NCI-H2029 treated with DMSO at 0.1 percent for 48 hours (cell line): ENCODE data around the gene THSD7A.

Source experiments
- DNase-seq: peaks from one replicate; lab custom pipeline; 2025; lab: John Stamatoyannopoulos, UW

Gene THSD7A

GRCh38 chr7:11751807-11752389, 80.1 kb downstream of the THSD7A start:
- DNase-seq = no peak

GRCh38 chr7:11751315-11751714, 80.7 kb downstream of the THSD7A start:
- no peak for DNase-seq

GRCh38 chr7:11750191-11750590, 81.8 kb downstream of the THSD7A start:
- DNase-seq = no peak

GRCh38 chr7:11749629-11750028, 82.4 kb downstream of the THSD7A start:
- DNase-seq = no peak

GRCh38 chr7:11748884-11749283, 83.1 kb downstream of the THSD7A start:
- DNase-seq = no peak

- no peak for DNase-seq
Measured at GRCh38 chr7:11747715-11748485, 84.1 kb downstream of the THSD7A start.

GRCh38 chr7:11746591-11746990, 85.4 kb downstream of the THSD7A start:
- DNase-seq = no peak

- no peak for DNase-seq
Measured at GRCh38 chr7:11743548-11743947, 88.5 kb downstream of the THSD7A start.

- DNase-seq = no peak
Measured at GRCh38 chr7:11743016-11743415, 89.0 kb downstream of the THSD7A start.

- DNase-seq = no peak
Measured at GRCh38 chr7:11742496-11742895, 89.5 kb downstream of the THSD7A start.

- DNase-seq = no peak
Measured at GRCh38 chr7:11737723-11738122, 94.3 kb downstream of the THSD7A start.

- no peak for DNase-seq
Measured at GRCh38 chr7:11732207-11732606, 99.8 kb downstream of the THSD7A start.

- no peak for DNase-seq
Measured at GRCh38 chr7:11730725-11731124, 101.3 kb downstream of the THSD7A start.

- no peak for DNase-seq
Measured at GRCh38 chr7:11727864-11728263, 104.1 kb downstream of the THSD7A start.

GRCh38 chr7:11726794-11727155, 105.2 kb downstream of the THSD7A start:
- DNase-seq = no peak

GRCh38 chr7:11726001-11726793, 105.8 kb downstream of the THSD7A start:
- DNase-seq = no peak

GRCh38 chr7:11716185-11716584, 115.8 kb downstream of the THSD7A start:
- DNase-seq = peak; percentile 59

GRCh38 chr7:11714676-11715075, 117.3 kb downstream of the THSD7A start:
- no peak for DNase-seq

- no peak for DNase-seq
Measured at GRCh38 chr7:11714205-11714604, 117.8 kb downstream of the THSD7A start.

GRCh38 chr7:11713352-11713751, 118.6 kb downstream of the THSD7A start:
- DNase-seq = no peak

- no peak for DNase-seq
Measured at GRCh38 chr7:11710377-11710776, 121.6 kb downstream of the THSD7A start.

- DNase-seq = no peak
Measured at GRCh38 chr7:11709196-11709595, 122.8 kb downstream of the THSD7A start.

- DNase-seq = no peak
Measured at GRCh38 chr7:11707606-11708193, 124.3 kb downstream of the THSD7A start.
